HG02943 (cell line): Measurements from ENCODE around the gene ABCD1.
"Not testable (repeated sequence)": the region's sequence is repeated elsewhere in the genome, so short reads cannot be mapped to it uniquely, and the experiment has no call there.

Experiments used
- ATAC-seq: cut with Tn5 transposase; IDR thresholded peaks from one replicate; pipeline ENCODE4 v1.9.1; 2021; ENCODE audit warnings: mild to moderate bottlenecking, low read depth, moderate library complexity; ENCODE audit not compliant: unreplicated experiment

The ABCD1 gene

GRCh38 chrX:153724252-153725038 lies at the start of gene ABCD1, which contains the start of gene BCAP31:
TSS of gene ABCD1 (plus strand) at chrX:153724856. CDS start at chrX:153725267, 411 bp downstream.
TSS of gene BCAP31 (minus strand) at chrX:153724387. CDS start at chrX:153723244, 1,143 bp downstream.
- peak; percentile 50 for ATAC-seq

GRCh38 chrX:153681175-153681574 lies 43.5 kb upstream of the ABCD1 start:
- ATAC-seq, result no peak

- ATAC-seq, result not testable (repeated sequence)
These were observed 41.2 kb upstream of the ABCD1 start for GRCh38 chrX:153683486-153683885.

GRCh38 chrX:153684467-153685155 lies 40.0 kb upstream of the ABCD1 start:
- ATAC-seq, result no peak

- ATAC-seq, result no peak
These were observed 39.5 kb upstream of the ABCD1 start for GRCh38 chrX:153685156-153685536.

GRCh38 chrX:153685751-153686696 lies 38.6 kb upstream of the ABCD1 start:
- no peak for ATAC-seq

GRCh38 chrX:153686711-153687110 lies 37.9 kb upstream of the ABCD1 start:
- no peak for ATAC-seq

GRCh38 chrX:153687121-153688039 lies 37.3 kb upstream of the ABCD1 start, which contains the start of gene SLC6A8:
TSS of gene SLC6A8 (plus strand) at chrX:153687926. CDS start at chrX:153688575, 649 bp downstream.
- ATAC-seq, result no peak

- no peak for ATAC-seq
These were observed 36.6 kb upstream of the ABCD1 start for GRCh38 chrX:153688071-153688470.

GRCh38 chrX:153688506-153688905 lies 36.1 kb upstream of the ABCD1 start:
- no peak for ATAC-seq

GRCh38 chrX:153688911-153689590 lies 35.6 kb upstream of the ABCD1 start:
- no peak for ATAC-seq

- no peak for ATAC-seq
These were observed 34.8 kb upstream of the ABCD1 start for GRCh38 chrX:153689654-153690465.

- no peak for ATAC-seq
These were observed 34.2 kb upstream of the ABCD1 start for GRCh38 chrX:153690466-153690865.

- not testable (repeated sequence) for ATAC-seq
These were observed 33.4 kb upstream of the ABCD1 start for GRCh38 chrX:153691032-153691827.

- no peak for ATAC-seq
These were observed 32.7 kb upstream of the ABCD1 start for GRCh38 chrX:153692003-153692402.

- ATAC-seq, result no peak
These were observed 32.0 kb upstream of the ABCD1 start for GRCh38 chrX:153692611-153693156.
